ENCODE results near the gene TAF4.

GRCh38 chr20:62039738-62040137 is 25.9 kb downstream of the TAF4 start:
- TF ChIP-seq POLR2AphosphoS5 (IDR thresholded peaks at IDR 0.05; ENCODE audit: insufficient read depth in 1 of 2, low read depth in 1 of 2) (no peak), CTCF (IDR thresholded peaks at IDR 0.05) (no peak), POLR2A (IDR thresholded peaks at IDR 0.05) (no peak)

All from vagina (tissue), 2 donors.